DMS114 treated with DMSO at 0.1 percent for 48 hours (cell line): ENCODE measurements around the gene HYAL4.
A peak's percentile ranks its signal among the peaks of the same experiment; 100 is the strongest.
"Not testable (repeated sequence)": the region's sequence is repeated elsewhere in the genome, so short reads cannot be mapped to it uniquely, and the experiment has no call there.

Experiments used
- DNase-seq: peaks from one replicate; lab custom pipeline; 2025; ENCODE audit not compliant: unreplicated experiment; lab: John Stamatoyannopoulos, UW

The HYAL4 gene

GRCh38 chr7:123844712-123845219 is at the start of gene HYAL4:
Gene HYAL4 (plus strand): TSS chr7:123845169. CDS start chr7:123868274, 23,105 bp downstream.
- no peak for DNase-seq

DNA sequence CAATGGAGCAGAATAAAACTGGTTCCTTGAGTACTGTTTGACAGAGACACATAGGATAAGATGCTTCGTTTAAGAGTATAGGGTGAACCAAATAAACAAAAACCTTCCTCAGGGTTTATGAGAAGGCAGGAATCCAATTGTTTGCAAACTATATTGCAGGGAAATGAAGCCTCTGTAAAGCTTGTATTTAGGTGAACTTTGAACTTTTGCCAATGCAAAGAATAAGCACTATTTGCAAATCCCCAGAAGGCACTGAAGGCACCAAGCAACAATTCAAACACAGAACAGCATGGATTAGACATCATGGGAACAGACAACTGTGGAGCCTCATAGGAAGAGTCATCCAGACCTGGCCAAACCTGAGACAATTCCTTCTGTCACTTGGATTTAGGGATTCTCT is 49.1 kb upstream of the HYAL4 start:
- no peak for DNase-seq

GRCh38 chr7:123796568-123796967 is 48.4 kb upstream of the HYAL4 start:
- no peak for DNase-seq

DNA sequence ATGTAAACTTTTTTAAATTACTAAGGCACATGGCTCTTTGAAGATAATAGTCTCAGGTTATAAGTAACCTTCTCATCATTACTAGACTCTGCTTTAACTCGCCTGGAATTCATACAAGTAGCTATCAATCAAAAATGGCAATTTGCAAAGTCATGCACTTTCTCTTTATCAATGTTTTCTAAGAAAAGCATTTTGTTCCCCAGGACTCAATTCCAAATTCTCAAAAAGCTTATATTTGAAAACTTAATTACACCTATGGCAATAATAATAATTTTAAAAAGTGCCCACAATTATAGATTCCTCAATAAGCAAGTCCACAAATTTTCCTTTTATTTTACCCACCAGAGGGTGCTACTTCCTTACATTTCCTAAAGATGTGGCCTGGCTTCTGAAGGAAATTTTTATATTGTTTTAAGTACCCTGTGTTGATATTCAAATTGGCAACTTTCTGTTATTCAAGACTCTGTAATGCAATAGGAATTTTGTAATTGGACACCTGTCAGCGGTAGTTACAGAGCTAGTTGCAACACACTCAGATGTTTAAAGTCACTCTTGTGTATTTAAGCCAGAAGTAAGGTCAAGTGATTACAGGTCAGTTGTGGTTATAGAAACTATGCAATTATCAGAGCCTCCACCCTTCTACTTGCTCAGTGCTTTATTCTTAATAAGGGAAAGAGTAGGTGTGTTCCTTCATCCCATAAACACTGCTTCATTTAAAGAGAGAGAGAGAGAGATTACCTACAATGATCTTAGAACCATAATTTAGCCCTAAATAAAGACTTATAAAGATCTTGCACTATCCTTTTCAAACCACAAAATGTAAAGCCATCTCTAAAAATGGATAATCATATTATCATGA is 47.1 kb upstream of the HYAL4 start:
- peak; percentile 51 for DNase-seq

DNA sequence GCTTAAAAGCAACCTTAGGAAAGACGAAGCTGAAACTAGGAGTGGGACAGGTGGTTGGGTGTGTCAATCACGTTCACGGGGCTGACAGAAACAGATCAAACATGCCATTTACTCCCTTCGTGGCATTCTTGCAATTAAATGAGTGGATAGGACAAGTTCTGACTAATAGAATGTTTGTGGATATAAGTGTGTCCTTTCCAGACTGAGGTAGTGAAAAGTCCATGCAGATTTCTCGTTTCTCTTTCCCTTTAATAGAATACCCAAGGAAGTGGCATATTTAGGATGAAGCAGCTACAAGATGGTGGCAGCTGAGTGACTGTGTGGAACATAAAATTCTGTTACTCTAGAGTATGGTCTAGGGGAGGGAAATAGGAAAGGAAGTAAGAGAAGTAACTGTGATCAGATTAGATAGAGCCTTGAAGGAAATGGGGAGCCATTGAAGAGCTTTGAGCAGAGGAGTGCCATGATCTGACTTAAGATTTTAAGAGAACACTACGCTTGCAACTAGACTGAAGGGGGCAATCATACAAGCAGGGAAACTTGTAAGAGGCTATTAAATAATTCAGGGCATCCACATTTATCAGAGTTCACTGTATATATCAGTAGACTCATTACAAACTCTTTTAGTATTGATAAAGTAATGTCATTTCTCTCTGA is 46.3 kb upstream of the HYAL4 start:
- no peak for DNase-seq

DNA sequence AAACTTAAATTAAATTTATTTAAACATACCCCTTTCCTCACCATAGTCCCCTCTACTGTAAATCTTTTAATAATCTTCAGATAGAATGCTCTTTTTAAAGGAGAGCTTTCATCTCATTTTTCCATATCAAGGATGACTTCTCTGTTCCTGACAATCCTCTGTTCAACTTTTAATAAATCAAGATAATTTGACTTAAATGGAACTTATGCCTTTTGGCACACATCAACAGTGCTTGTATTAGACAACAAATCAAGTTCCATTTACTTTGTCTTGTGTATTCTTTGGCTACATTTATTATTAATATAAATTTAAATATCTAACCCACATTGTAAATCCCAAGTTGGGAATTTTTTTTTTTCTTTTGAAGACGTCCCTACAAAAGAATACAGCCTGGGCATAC is 42.7 kb upstream of the HYAL4 start:
- no peak for DNase-seq

GRCh38 chr7:123805287-123805686 is 39.7 kb upstream of the HYAL4 start:
- DNase-seq, result no peak

DNA sequence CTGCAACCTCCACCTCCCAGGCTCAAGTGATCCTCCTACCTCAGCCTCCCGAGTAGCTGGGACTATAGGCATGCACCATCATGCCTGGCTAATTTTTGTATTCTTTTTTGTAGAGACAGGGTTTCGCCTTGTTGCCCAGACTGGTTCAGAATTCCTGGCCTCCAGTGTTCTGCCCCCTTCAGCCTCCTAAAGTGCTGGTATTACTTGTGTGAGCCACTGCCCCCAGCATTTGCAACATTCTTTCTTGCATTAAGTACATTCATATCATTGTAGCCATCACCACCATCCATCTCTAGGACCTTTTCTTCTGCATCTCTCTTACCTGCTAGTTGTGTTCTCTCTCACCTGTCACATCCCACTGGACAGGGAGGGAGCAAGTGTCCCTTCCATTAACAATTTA is 35.5 kb upstream of the HYAL4 start:
- no peak for DNase-seq

- DNase-seq, result no peak
Observed at GRCh38 chr7:123811056-123811455, 33.9 kb upstream of the HYAL4 start.

DNA sequence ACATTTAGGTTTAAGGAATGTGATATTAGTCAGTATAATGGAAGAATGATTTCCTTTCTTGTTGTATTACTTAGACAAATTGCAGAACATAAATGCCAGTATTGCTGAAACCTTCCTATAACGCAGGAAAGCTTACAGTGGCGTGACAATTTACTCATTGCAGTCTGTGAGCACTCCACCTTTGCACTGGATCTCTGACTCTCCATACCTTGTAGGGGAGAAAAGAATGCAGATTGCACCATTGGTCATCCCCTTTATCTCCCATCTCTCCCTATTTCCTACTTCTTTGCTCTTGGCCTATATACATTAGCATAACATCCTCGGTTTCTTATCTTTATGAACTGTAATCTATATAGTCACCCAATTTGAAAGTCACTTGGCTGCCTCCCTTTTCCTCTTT is 28.1 kb upstream of the HYAL4 start:
- no peak for DNase-seq

DNA sequence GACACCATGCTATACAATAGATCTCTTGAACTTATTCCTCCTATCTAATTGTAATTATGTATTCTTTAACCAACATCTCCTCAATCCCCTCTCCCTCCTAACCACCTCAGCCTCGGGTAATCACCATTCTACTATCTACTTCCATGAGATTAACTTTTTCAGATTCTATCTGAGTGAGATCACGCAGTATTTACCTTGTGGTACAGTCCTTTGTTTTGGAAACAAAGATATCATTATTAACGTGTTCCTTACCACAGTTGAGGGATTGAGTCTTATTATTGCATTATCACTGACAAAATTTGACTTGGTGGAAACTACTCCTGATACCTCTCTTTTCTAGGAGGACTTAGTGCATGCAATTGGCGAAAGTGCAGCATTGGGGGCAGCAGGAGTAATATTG is 26.0 kb upstream of the HYAL4 start:
- no peak for DNase-seq

DNA sequence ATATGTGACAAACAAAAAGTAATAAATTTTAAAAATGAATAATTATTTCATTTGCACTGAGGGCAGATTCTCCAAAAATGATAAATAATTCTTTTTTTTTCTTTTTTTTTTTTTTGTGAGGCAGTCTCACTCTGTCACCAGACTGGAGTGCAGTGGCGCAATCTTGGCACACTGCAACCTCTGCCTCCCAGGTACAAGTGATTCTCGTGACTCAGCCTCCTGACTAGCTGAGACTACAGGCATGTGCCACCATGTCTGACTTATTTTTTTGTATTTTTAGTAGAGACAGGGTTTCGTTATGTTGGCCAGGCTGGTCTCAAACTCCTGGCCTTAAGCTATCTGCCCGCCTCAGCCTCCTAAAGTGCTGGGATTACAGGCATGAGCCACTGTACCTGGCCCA is 25.2 kb upstream of the HYAL4 start:
- DNase-seq, result not testable (repeated sequence)

DNA sequence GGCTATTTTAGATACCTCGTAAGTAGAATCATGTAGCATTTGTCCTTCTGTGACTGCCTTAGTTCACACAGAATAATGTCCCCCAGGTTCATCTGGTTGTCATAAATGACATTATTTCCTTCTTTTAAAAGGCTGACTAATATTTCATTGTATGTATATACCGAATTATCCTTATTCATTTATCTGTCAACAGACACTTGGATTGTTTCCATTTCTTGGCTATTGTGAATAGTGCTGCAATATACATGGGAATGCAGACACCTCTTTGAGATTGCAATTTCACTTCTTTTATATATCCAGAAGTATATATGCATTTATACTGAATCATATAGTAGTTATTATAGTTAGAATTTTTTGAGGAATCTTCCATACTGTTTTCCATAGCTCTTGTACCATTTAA is 24.1 kb upstream of the HYAL4 start:
- DNase-seq, result no peak

DNA sequence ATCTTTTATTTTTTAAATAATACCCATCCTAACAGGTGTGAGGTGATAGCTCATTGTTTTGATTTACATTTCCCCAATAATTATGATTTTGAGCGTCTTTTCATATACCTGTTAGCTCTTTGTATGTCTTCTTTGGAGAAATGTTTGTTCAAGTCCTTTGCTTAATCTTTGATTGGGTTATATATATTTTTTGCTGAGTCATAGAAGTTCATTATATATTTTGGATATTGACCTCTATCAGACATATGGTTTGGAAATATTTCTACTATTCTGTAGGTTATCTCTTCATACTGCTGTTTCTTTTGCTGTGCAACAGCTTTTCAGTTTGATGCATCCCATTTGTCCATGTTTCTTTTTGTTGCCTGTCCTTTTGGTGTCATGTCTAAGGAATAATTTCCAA is 23.6 kb upstream of the HYAL4 start:
- no peak for DNase-seq

- no peak for DNase-seq
Observed at GRCh38 chr7:123823898-123824753, 20.8 kb upstream of the HYAL4 start.

GRCh38 chr7:123824754-123825067 is 20.3 kb upstream of the HYAL4 start:
- no peak for DNase-seq

DNA sequence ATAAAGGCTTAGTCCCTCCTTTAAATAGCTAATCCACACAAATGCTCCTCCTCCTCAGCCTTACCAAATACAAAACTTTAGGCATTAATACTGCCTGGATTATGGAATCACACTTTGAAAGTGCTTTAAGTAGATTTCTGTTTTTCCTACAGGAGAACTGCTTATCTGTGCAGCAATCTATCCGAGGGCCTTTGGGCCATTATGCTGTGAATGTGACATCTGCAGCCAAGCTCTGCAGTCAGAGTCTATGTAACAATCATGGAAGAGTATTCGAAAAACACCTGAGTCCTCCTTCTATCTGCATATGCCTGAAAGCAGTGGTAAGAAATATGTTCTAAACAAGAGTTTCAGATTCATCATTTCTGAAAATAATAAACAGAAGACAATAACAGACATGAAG is 16.2 kb upstream of the HYAL4 start:
- DNase-seq, result no peak

DNA sequence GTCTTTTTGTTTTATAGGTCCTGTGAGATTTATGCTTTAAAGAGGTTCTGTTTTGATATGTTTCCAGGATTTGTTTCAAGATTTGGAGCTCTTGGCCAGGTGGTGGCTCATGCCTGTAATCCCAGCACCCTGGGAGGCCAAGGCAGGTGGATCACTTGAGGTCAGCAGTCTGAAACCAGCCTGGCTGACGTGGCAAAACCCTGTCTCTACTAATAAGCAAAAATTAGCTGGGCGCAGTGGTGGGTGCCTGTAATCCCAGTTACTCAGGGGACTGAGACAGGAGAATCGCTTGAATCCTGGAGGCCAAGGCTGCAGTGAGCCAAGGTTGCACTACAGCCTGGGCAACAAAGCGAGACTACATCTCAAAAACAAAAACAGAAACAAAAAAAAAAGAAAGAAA is 8.3 kb upstream of the HYAL4 start:
- no peak for DNase-seq

DNA sequence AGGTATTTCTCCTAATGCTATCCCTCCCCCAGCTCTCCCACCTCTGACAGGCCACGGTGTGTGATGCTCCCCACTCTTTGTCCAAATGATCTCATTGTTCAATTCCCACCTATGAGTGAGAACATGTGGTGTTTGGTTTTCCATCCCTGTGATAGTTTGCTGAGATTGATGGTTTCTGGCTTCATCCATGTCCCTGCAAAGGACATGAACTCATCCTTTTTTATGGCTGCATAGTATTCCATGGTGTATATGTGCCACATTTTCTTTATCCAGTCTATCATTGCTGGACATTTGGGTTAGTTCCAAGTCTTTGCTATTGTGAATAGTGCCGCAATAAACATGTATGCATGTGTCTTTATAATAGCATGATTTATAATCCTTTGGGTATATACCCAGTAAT is 5.9 kb upstream of the HYAL4 start:
- DNase-seq, result not testable (repeated sequence)

- not testable (repeated sequence) for DNase-seq
Observed at GRCh38 chr7:123844142-123844541, 827 bp upstream of the HYAL4 start.

DNA sequence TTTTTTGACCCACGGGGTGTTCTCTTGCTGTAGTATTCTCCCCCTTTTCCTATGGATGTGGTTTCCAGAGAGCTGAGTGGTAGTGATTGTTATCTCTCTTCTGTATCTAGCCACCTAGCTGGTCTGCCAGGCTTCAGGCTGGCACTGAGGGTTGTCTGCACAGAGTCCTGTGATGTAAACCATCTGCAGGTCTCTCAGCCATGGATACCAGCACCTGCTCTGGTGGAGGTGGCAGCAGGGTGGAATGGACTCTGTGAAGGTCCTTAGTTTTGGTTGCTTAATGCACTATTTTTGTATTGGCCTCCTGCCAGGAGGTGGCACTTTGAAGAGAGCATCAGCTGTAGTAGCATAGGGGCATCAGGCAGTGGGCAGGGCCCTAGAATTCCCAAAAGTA is 851 bp downstream of the HYAL4 start:
- no peak for DNase-seq
